NCI-H345 treated with DMSO at 0.1 percent for 48 hours (cell line): ENCODE measurements around the gene LDB2.

Experiments
- DNase-seq: peaks from one replicate; lab custom pipeline; 2025; ENCODE audit not compliant: unreplicated experiment; lab: John Stamatoyannopoulos, UW

Gene LDB2

GRCh38 chr4:16759931-16760582 is 138.4 kb downstream of the LDB2 start:
- DNase-seq = no peak

- DNase-seq = no peak
Observed at GRCh38 chr4:16758816-16759215, 139.6 kb downstream of the LDB2 start.

- DNase-seq = no peak
Observed at GRCh38 chr4:16758255-16758654, 140.2 kb downstream of the LDB2 start.

DNA sequence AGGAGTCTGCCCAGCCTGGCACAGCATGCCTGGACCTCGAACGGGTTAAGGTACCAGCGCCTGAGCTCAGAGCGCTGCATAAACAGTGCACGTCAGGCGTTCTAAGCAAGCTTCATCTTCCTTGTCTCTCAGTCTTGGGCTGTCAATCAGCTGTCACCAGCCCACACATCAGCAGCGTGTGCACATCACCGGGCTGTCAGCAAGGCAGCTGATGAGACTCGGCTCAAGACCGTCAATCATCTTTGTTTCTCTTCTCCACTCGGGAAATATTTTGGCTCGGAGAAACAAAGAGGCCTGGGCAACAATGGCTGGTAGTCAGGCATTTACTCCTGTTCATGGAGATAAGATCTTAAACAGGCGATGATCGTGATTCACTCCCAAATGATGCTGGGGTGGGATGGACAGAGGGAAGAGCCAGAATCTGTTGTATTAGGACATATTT is 141.3 kb downstream of the LDB2 start:
- no peak for DNase-seq

GRCh38 chr4:16754104-16754503 is 144.3 kb downstream of the LDB2 start:
- DNase-seq = no peak

- DNase-seq = no peak
Observed at GRCh38 chr4:16752150-16752549, 146.3 kb downstream of the LDB2 start.

DNA sequence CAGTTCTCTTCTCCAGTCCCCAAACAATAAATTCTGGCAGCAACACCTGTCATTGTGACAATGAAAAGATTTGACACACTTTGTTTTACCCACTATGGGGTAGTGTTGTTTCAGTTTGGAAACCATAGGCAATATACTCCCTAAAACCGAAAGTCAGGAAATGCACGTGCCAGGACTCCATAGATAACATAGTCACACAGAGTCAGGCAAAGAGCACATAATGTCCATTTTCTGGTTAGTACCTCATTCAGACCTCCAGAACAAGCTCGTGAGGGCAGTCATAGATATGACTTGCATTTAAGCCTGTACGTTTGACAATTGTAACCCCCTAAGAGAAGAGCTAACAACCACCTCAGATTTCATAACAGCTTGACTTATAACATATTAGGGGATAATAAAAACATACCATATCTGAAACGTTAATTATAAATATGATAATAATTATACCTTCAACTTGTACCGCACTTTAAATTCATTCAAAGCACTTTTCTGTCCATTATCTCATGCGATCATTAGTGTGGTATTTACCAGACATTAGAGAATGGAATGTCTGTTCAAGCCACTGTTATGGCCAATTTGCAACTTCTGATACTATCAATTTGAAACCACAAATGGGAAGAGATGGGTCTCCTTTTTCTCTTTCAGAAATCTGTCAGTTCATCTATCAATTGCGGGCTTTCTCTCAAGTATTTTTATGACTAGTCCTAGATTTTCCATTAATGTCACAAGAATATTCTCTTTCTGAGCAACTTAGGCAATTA is 147.4 kb downstream of the LDB2 start:
- no peak for DNase-seq

GRCh38 chr4:16750216-16750615 is 148.2 kb downstream of the LDB2 start:
- DNase-seq = no peak

GRCh38 chr4:16745887-16746286 is 152.6 kb downstream of the LDB2 start:
- no peak for DNase-seq

DNA sequence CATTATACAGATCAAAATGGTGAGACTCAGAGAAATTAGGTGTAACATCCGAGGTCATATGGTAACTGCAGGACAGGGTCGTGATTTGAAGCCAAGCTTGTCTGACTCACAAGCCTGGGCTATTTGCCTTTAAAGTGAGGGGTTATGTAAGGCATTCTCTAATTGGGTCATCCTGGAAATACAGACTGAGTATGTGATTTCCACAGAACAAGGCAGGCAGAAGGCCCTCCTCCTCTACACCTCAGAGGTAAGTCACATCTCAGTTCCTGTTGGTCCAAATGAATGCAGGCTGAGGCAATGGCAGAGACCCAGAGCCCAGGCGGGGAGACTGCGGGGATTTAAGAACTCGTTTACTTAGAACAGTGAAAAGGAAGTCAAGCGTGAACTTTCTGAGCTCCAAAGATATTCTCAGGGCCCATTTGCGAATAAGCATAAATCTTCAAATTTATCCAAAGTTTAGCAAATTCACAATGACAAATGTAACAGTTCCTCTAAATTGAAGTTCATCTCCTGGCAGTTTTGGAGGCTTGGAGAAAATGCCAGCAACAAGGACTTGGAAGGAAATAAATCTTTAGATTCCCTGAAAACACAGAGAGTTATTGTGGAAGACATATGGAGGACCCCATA is 153.3 kb downstream of the LDB2 start:
- no peak for DNase-seq

DNA sequence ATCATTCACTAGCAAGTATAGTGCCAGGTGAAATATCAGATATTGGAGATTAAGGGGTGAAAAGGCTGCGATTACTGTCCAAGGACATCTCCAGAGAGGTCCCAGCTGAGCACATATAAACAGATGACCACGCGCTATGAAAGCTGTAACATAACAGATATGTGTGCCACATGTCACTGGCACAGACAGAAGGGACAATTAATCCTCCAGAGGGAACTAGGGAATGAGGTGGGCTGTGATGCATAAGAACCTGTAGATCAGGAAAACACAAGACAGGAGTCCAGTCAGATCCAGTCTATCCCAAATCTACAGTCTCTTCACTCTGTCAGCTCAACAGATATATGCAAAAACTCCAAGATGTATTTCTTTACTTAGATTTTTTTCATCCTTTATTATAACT is 157.2 kb downstream of the LDB2 start:
- DNase-seq = no peak

GRCh38 chr4:16739997-16740624 is 158.3 kb downstream of the LDB2 start:
- no peak for DNase-seq

GRCh38 chr4:16738558-16738957 is 159.9 kb downstream of the LDB2 start:
- no peak for DNase-seq

DNA sequence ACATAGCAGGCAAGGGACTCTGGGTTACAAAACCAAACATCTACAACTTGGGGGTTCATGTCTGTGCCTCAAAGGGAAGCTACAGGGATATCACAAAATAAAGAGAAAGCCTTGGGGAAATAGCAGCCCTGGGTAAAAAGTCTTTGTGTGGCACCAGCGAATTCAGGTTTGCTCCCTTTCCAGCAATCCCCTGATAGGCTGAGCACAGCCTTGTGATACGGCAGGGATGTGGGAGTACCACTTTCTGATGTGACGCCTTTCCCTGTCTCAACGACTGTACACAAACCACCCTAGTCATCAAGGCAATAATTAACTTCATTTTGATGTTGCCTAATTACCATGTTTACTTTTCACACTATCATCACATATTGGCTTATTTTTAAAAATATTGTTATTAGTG is 164.9 kb downstream of the LDB2 start:
- DNase-seq = no peak

DNA sequence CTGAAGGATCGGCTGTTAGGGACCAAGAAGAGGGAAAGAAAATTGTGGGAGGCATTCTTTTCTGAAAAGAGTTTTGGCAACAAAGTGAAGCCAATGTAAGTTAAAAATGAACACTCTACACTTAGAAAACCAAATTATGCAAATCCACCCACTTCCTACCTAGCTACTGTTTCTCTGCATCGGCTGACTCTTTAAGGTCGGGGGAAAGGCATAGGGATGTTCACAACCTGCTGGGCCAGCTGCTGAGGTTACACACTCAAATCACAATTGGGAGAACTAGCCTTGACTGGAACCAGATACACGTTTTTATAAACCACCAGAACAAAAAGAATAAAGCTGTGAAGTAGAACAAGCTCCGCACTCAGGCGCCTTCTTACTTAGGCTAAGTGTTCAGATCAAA is 165.7 kb downstream of the LDB2 start:
- no peak for DNase-seq

- no peak for DNase-seq
Observed at GRCh38 chr4:16731776-16732380, 166.6 kb downstream of the LDB2 start.

GRCh38 chr4:16730522-16731205 is 167.8 kb downstream of the LDB2 start:
- DNase-seq = no peak

DNA sequence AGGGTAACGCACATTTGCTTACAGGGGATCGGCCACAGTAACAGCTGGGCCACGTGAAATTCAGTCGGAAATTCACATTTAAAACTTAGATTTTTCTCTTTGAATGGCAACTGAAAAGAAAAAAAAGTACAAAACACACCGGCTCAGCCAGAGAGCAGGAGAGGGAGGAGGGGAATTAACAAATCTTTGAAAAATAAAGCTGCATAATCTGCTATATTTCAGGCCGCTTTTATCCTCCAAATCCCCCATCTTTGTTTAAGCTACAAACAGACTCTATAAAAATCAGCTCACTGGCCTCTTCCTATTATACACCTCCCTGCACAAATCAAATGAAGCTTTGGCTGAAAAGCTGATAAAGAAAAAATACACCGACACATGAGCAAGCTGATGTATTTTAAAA is 169.1 kb downstream of the LDB2 start:
- no peak for DNase-seq

DNA sequence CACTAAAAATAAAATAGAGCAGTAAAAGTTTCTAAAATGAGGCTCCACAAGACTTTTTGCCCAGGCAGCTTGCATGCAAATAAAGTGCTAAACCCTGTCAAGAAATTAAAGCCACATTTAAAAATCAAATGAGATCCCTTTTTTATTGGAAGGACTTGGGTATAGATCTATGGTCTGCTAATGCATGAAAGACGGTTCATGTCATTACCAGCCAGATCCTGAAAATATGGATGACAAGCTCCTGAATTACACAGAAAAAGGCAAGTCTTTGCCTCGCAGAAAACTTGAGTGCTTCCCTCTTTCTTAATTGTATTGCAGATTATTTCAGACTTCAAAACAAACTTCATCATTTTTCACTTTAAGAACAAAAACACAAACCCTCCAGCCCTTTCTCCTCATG is 169.6 kb downstream of the LDB2 start:
- DNase-seq = no peak

DNA sequence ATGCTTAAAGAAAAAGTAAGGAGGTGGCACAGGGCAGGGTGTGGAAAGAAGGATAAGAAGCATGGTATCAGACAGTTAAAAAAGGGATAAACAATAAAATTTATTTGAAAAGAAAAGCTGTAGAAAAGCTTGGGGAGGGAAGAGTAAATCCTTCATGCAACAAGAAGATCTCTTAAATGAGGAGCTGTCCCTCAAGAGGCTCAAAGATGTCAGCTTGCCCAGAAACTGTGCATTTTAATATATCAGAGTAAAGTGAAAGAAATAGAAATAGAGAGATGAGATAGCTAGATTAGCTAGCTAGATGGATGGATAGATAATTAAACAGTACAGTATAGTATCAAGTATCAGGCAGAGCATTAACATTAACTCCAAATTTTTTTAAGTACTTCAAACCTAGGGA is 170.3 kb downstream of the LDB2 start:
- DNase-seq = no peak

GRCh38 chr4:16727218-16727617 is 171.2 kb downstream of the LDB2 start:
- no peak for DNase-seq
